Body of pancreas (tissue), 4 donors: ENCODE data around the gene ENDOU. TPM values are rescaled to one million over a fixed set of nuclear protein-coding genes. Genes with fewer than 3 reads are reported as not detected.

Source experiments
- ATAC-seq: fragments of 150-250 bp; one replicate; pipeline ENCODE4 v1.9.1; 2016
- DNase-seq, 4 donors: peaks; one replicate each; pipeline ENCODE4 v3.0.0-alpha.2; 2019
- H3K27ac ChIP-seq, 4 donors: fragments of 200-600 bp; sonication (generic); 1 replicate in 3 of 4; 2 replicates in 1 of 4; pipeline versions ENCODE4 v1.5.1 to v1.6.1; 2016 to 2019; ENCODE audit warnings: mild to moderate bottlenecking in 1 of 4, mixed read lengths in 1 of 4, moderate library complexity in 1 of 4
- H3K27me3 ChIP-seq, 2 donors: fragments of 200-600 bp; sonication (generic); one replicate each; pipeline ENCODE4 v1.6.0; 2016; ENCODE audit warnings: mild to moderate bottlenecking in 1 of 2
- H3K36me3 ChIP-seq, 2 donors: fragments of 200-600 bp; sonication (generic); replicated peaks in 1 of 2; 2 replicates each; pipeline ENCODE4 v1.5.1; 2016; ENCODE audit warnings: low read depth in 2 of 2; ENCODE audit not compliant: insufficient read depth in 1 of 2
- H3K4me1 ChIP-seq: fragments of 200-600 bp; sonication (generic); one replicate; pipeline ENCODE4 v1.6.0; 2016
- H3K4me3 ChIP-seq, 2 donors: fragments of 200-600 bp; sonication (generic); 1 replicate in 1 of 2; 2 replicates in 1 of 2; pipeline ENCODE4 v1.5.1; 2016 to 2019
- H3K9me3 ChIP-seq, 3 donors: fragments of 200-600 bp; sonication (generic); 1 replicate in 2 of 3; 2 replicates in 1 of 3; pipeline ENCODE4 v1.5.1; 2016
- POLR2A ChIP-seq, 3 donors: fragments of 450-650 bp; IDR thresholded peaks; one replicate each; pipeline ENCODE4 v1.6.1; 2016; ENCODE audit warnings: antibody characterized with exemption in 3 of 3, mild to moderate bottlenecking in 2 of 3
- WGBS, 2 donors: methylation state at CpG; one replicate each; pipeline ENCODE4 v1.1.5; 2017; 5-methylcytosine and 5-hydroxymethylcytosine counted together
- intact Hi-C: fragments of 100-400 bp; cut with DNase I; formaldehyde crosslinking; loops from one replicate; pipeline ENCODE4 v1.15.1; 2023
- total RNA-seq, 2 donors: library from RNA; depleted of rRNA; stranded (reverse); fragments of >200 nt; gene quantifications; one replicate each; pipeline ENCODE4 v1.1.0, GENCODE V29; 2016
- TF ChIP-seq, protein P1 (sequence below), 7 experiments: fragments of 450-650 bp in 4 of 7; fragments of 200-600 bp in 3 of 7; sonication (generic) in 3 of 7; IDR thresholded peaks; one replicate each; pipeline ENCODE4 v1.5.1; 2016 to 2019; ENCODE audit warnings: antibody characterized with exemption in 7 of 7

The ENDOU gene
- total RNA-seq, 2 donors from 2014 or later = not detected

DNA sequence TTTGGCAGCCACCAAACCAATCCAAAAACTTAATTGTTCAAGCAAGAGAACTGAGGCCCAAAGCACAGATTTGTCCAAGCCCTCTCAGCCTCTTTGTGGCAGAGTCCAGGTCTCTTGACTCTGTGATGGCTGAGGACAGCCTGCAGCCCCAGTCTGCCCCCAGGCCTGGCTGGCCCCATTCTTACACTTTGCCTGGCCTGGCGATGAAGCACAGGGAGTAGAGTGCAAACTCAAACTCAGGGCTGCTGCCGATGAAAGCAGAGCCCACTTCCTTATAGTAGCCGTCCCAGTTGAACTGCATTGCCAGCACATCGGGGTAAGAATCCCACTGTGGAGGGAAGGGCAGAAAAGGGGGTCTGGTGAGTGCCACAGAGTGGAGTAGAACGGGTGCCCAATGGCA lies 13.8 kb downstream of the ENDOU start:
- intact Hi-C loops = loop anchor here (5.0 kb wide), 1 partner anchor 71 kb away; no protein-coding TSS in a partner anchor
- TF ChIP-seq, protein P1, sequence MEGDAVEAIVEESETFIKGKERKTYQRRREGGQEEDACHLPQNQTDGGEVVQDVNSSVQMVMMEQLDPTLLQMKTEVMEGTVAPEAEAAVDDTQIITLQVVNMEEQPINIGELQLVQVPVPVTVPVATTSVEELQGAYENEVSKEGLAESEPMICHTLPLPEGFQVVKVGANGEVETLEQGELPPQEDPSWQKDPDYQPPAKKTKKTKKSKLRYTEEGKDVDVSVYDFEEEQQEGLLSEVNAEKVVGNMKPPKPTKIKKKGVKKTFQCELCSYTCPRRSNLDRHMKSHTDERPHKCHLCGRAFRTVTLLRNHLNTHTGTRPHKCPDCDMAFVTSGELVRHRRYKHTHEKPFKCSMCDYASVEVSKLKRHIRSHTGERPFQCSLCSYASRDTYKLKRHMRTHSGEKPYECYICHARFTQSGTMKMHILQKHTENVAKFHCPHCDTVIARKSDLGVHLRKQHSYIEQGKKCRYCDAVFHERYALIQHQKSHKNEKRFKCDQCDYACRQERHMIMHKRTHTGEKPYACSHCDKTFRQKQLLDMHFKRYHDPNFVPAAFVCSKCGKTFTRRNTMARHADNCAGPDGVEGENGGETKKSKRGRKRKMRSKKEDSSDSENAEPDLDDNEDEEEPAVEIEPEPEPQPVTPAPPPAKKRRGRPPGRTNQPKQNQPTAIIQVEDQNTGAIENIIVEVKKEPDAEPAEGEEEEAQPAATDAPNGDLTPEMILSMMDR (IDR thresholded peaks at IDR 0.05) = no peak
- TF ChIP-seq POLR2A (IDR thresholded peaks at IDR 0.05) = no peak
- ATAC-seq (no peak), DNase-seq (no peak)
- H3K27me3 ChIP-seq = no peaks in the 10 kb centered on the region
- no peaks in the 10 kb centered on the region for H3K9me3 ChIP-seq
- no peaks in the 10 kb centered on the region for H3K36me3 ChIP-seq
- 88 to 95% methylated on average over 5 of the region's 5 CpGs for WGBS, 2 donors
- H3K4me1 ChIP-seq = peaks cover 20% of the 10 kb centered on the region
- H3K4me3 ChIP-seq = no peak overlapping the region
- H3K27ac ChIP-seq = no peak overlapping the region

DNA sequence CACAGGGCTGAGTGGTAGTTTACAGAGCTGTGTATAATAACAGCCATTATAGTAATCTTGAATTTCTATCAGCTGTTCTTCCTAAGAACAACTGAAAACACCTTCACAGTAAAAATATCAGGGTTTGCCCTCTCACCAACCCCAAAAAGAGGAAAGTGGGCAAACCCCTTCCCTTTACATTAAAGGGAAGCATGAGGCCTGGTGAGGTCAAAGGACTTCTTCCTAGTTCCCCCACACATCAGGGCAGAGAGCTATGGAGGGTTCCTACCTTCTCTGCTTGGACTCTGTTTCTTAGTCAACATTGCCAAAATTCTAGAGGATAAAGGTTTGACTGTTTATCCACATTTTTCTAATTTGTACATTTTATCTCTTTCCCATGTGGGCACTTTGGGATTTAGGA lies 15.0 kb downstream of the ENDOU start:
- Histone ChIP-seq H3K4me3 (no peak overlapping the region), H3K27me3 (no peaks in the 10 kb centered on the region), H3K9me3 (no peaks in the 10 kb centered on the region), H3K27ac (no peak overlapping the region), H3K36me3 (no peaks in the 10 kb centered on the region), H3K4me1 (peaks cover 10% of the 10 kb centered on the region)
- ATAC-seq = no peak
- DNase-seq = no peak
- TF ChIP-seq POLR2A (IDR thresholded peaks at IDR 0.05) = no peak
- TF ChIP-seq, protein P1 (IDR thresholded peaks at IDR 0.05) = no peak
- intact Hi-C loops = loop anchor here (5.0 kb wide), 1 partner anchor 72 kb away; no protein-coding TSS in a partner anchor

DNA sequence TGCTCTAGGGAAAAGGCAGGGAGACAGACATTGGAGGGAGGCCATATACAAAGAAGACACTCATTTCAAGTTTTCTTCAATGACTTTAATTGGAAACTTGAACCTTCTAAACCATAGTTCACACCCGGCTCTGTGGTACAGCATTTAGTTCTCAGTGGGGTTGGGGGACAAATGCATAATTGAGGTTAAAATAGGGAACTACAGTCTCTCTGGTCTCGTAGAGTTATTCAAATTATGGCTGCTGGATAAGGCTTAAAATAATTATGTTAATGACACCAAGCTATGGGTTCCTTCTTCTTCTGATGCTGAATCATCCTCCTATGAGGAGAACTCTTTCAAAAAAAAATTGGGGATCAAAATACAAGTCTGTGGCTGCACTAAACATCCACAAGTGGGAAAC lies 15.6 kb downstream of the ENDOU start:
- Histone ChIP-seq H3K9me3 (no peaks in the 10 kb centered on the region), H3K4me3 (no peak overlapping the region), H3K4me1 (peaks cover 5% of the 10 kb centered on the region), H3K27me3 (no peaks in the 10 kb centered on the region), H3K27ac (no peak overlapping the region), H3K36me3 (no peaks in the 10 kb centered on the region)
- WGBS, 2 donors = 50 to 75% methylated on average over 2 of the region's 2 CpGs
- DNase-seq (no peak), ATAC-seq (no peak)
- intact Hi-C loops = loop anchor here (5.0 kb wide), 1 partner anchor 73 kb away; no protein-coding TSS in a partner anchor
- TF ChIP-seq, protein P1 (IDR thresholded peaks at IDR 0.05) = no peak
- no peak for TF ChIP-seq POLR2A (IDR thresholded peaks at IDR 0.05)

DNA sequence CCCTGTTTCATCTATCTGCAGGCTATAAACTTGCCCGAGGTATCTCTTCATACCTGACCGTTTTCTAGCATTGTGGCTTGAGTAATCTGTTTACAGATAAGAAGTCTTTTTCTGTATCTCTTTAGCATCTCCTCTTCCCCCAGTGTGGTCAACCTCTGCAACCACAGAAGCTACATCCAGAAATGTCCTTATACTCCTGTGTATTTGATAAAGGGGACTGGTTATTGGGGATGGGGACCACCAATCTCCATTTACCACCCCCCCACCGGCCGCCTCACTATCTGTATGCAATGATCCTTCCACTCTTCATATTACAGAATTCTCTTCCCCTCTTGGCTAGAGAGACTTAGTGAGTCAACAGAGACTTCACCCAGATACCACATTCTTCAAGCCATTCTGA lies 16.1 kb downstream of the ENDOU start:
- Histone ChIP-seq H3K4me3 (no peak overlapping the region), H3K36me3 (no peaks in the 10 kb centered on the region), H3K4me1 (peaks cover 5% of the 10 kb centered on the region), H3K9me3 (no peaks in the 10 kb centered on the region), H3K27me3 (no peaks in the 10 kb centered on the region), H3K27ac (no peak overlapping the region)
- 75 to 84% methylated on average over 4 of the region's 4 CpGs for WGBS, 2 donors
- ATAC-seq (no peak), DNase-seq (no peak)
- intact Hi-C loops = no loop called here
- TF ChIP-seq, protein P1 (IDR thresholded peaks at IDR 0.05) = no peak
- no peak for TF ChIP-seq POLR2A (IDR thresholded peaks at IDR 0.05)

DNA sequence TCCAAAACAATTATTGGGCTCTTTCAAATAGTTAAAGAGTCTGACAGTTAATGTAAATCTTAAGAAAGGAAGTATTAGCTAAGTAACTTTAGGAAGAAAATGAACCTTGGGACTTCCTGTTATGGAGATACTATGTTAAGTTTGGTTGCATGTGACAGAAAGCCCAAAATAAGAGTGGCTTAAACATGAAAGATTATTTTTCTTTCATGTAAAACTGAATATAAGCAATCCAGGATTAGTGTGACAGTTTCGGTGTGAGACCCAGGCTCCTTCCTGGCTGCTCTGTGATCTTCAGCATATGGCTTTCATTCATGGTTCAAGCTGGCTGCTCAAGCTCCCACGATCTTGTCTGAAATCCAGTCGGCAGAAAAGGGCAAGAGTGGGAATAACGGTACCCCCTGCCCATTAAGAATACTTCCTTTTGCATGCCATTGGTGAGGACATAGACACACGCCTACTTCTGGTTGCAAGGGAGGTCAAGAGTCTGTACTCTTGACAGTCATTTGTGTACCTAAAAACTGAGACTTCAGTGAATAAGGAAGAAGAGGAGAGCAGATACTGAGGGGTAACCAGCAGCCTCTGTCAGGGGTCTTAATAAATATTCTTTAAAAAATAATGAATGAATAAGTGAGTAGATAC lies 17.3 kb downstream of the ENDOU start:
- WGBS, 2 donors = 58 to 59% methylated on average over 5 of the region's 5 CpGs
- H3K27ac ChIP-seq = no peak overlapping the region

More for the DNA sequence above, 17.3 kb downstream of the ENDOU start:
- Histone ChIP-seq H3K4me3 (no peak overlapping the region), H3K9me3 (no peaks in the 10 kb centered on the region), H3K36me3 (no peaks in the 10 kb centered on the region), H3K4me1 (peaks cover 5% of the 10 kb centered on the region), H3K27me3 (no peaks in the 10 kb centered on the region)
- DNase-seq = no peak
- intact Hi-C loops = no loop called here
- TF ChIP-seq POLR2A (IDR thresholded peaks at IDR 0.05) = no peak
- TF ChIP-seq, protein P1 (IDR thresholded peaks at IDR 0.05) = no peak
- ATAC-seq = no peak
